NCI-H774 (cell line): ENCODE results near the gene HS3ST3A1.

ENCODE experiments used
- DNase-seq: peaks from one replicate; lab custom pipeline; 2025; lab: John Stamatoyannopoulos, UW

The HS3ST3A1 gene

GRCh38 chr17:13598353-13599167 is 3.2 kb downstream of the HS3ST3A1 start:
- no peak for DNase-seq

DNA sequence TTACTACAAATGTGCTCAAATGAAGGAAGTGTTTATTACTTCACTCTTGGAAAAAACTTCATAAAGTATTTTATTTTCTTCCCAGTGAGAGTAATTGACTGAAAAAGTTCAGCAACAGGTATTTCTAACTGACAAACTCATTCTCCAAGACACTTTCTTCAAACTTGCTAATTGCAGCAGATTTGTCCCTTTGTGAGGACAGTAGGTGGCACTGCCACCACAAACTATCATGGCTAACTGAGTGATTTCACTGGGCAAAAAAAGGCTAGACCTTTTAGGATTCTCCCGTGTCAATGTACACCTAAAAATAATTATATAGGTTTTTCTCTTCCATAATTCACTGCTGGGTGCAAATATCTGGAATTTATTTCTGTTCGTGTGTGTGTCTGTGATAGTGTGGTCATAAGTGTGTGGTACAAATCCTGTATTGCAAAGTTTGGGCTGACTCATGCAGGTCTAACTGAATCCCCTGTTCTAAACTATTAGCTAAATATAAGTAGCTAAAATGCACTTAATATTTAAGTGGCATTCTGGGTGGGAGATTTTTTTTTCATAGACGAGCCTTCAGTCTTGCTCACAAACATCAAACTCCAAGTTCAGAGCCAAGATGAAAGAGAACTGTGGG is 3.9 kb downstream of the HS3ST3A1 start:
- peak; percentile 7 for DNase-seq

GRCh38 chr17:13596241-13596923 is 5.3 kb downstream of the HS3ST3A1 start:
- DNase-seq, result no peak

DNA sequence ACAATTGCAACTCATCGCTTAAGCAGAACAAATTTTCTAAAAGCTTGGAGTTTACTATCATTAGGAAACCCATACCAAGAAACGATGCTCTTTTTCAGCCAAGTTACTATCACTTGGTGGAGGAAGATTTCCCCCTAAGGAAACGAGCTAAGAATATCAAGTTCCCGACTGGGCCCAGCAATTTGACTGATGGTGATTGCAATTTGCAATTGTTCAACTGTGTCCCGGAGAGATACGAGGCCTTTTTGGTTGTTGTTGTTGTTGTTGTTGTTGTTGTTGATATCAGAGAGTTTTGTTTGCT is 6.2 kb downstream of the HS3ST3A1 start:
- no peak for DNase-seq

DNA sequence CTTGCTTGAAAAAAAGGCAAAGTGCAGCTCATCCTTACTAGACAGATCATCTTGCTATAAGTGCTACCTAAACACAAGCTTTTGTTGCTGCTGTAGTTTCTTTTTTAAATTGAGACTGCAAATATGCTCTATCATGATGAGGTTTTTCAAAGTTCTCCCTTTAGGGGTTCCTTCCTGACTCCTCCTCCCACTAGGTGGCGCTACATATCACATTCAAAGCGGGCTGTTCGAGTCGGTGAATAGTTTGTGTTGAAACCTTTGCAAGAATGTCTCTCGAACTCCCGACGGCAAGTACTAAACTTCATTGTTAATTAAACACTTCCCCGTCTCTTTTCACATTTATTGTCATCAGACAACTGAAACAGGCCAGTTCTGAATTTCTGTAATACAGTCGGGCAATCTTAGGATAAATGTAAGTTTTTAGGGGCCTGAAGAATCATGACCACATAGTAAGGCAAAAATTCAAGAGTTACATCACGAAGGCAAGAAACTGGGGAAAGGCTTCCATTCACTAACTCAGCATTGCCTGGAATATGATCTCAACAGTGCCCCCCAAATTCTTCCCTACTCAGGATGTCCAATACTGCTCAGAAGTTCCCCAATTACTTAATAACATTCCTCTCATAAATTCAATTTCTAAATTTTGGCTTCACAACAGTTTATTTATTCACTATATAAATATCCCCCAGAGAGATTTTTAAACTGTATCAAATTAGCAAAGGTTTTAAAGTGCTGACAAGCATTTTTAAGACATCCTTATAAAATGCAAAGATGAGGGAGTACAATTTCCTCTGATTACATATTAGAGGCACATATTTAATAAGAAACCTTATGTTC is 6.7 kb downstream of the HS3ST3A1 start:
- DNase-seq, result peak; percentile 17

- DNase-seq, result no peak
Measured at GRCh38 chr17:13594310-13594709, 7.4 kb downstream of the HS3ST3A1 start.

GRCh38 chr17:13593757-13594156 is 8.0 kb downstream of the HS3ST3A1 start:
- DNase-seq, result no peak

DNA sequence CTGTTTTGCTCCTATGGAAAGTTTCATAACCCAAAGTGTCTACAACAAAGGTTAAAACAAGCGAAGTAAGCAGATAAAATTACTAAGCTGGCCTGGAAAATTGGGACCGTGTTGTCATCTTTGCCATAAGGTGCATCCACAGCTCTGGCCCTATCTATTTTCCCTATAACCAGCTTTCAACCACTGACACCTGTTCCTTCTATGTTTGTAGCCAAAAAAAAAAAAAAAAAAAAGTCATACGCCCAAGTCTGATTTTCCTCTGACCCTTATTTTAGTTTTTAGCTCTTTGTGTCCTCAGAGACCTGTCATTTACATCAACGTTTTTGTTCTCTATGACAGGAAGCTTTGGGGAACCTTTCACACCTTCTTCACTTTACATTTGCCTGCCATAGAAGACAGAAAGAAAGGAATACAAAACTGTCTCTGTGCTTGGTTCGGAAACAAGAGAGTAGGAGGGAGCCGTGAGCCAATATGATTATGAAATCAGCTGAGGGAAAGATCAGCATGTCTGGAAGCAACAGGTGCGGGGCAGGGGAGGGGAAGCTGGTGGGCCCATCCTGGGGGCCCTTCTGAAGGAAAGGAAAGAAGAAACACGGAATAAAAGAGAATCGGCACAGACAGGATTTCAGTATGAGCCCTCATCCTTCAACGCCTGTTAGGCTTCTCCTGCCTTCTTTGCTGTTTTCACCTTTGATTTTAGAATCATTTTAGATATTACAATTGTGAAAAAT is 8.5 kb downstream of the HS3ST3A1 start:
- DNase-seq, result no peak

GRCh38 chr17:13592427-13592826 is 9.3 kb downstream of the HS3ST3A1 start:
- no peak for DNase-seq

GRCh38 chr17:13590441-13590840 is 11.3 kb downstream of the HS3ST3A1 start:
- DNase-seq, result no peak

DNA sequence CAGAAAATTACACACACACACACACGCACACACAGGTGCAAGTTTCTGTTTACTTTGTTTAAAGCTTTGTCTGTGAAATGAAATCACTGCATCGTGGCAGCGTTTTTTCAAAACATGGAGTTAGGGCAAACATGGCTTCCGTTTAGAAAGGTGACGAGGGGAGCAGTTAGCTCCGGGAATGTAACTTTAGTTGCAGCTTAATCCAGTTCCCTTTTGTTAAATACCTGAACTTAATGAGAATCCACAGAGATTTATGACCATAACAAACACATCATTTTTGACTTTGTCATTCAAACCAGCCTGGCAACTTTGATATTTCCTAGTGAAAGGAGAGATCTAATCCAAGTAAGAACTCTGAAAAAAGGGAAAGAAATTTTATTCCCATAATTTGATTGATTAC is 12.1 kb downstream of the HS3ST3A1 start:
- no peak for DNase-seq

DNA sequence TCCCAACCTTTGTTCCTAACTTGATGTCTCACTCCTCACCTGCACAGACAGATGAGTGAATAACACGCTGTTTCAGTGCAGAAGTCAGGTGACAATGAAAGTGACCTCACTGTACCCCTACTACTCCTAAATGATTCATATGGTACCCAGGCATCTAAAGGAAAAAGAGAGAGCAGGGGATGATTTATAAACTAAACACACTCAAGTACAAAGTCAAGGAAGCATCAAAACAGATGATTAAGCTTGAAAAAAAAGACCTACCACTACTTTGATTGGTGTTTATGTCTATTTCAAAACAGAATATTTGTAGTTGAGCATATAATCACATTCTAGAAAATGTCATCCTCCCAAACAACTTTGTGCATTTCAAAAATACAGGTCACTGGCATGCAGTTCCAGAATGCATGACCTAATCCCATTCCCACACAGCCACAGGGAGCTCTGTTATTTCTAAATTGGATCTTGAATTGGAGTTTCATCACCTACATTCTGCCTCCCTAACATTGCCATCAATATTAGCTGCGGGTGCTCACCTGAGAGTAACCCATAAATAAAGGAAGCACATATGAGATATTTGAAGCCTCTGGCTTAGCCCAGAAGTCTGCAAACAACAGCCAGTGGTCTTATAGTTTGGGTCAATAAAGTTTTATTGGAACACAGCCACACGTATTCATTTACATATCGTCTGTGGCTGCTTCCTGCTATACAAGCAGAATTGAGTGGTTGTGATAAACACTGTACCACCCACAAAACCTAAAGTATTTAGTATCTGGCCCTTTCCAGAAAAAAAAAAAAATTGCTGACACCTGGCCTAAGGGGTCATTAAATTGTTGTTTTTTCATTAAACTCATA is 14.0 kb downstream of the HS3ST3A1 start:
- no peak for DNase-seq

DNA sequence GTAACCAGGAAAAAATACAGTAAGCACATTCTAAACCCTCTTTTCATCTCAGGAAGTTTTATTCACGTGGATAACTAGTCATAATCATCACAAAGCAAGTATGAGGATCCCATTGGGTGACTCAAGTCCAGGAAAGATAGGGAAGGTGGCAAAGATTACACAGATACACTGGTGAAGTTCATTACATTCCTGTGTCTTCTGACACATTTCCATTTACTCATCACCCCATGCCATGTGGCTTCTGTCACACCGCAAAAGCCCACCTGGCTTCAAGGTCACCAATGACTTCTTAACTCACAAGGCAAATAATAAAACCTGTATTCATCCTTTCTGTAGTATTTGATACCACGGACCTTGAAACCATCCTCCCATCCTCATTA is 17.0 kb downstream of the HS3ST3A1 start:
- DNase-seq, result no peak

- DNase-seq, result no peak
Measured at GRCh38 chr17:13583996-13584700, 17.6 kb downstream of the HS3ST3A1 start.

GRCh38 chr17:13582776-13583547 is 18.8 kb downstream of the HS3ST3A1 start:
- DNase-seq, result no peak

DNA sequence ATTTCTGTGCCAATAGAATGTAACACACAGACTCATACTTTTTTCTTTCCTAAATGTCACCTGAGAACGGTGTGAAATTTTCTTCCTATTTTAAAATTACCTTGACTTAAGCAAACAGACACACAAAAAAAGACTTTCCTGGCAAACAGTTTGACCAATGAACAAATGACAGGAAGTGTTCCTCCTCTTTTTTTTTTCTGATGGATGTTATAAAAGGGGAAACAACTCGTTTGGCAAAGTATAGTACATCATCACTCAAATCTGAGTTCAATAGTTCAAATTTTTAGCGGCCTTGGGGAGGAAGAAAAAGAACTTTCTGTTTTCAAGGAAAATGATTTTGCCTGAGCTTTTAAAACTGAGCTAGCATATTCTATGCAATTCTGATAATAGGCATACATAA is 19.8 kb downstream of the HS3ST3A1 start:
- DNase-seq, result no peak

GRCh38 chr17:13580790-13581189 is 20.9 kb downstream of the HS3ST3A1 start:
- DNase-seq, result no peak

DNA sequence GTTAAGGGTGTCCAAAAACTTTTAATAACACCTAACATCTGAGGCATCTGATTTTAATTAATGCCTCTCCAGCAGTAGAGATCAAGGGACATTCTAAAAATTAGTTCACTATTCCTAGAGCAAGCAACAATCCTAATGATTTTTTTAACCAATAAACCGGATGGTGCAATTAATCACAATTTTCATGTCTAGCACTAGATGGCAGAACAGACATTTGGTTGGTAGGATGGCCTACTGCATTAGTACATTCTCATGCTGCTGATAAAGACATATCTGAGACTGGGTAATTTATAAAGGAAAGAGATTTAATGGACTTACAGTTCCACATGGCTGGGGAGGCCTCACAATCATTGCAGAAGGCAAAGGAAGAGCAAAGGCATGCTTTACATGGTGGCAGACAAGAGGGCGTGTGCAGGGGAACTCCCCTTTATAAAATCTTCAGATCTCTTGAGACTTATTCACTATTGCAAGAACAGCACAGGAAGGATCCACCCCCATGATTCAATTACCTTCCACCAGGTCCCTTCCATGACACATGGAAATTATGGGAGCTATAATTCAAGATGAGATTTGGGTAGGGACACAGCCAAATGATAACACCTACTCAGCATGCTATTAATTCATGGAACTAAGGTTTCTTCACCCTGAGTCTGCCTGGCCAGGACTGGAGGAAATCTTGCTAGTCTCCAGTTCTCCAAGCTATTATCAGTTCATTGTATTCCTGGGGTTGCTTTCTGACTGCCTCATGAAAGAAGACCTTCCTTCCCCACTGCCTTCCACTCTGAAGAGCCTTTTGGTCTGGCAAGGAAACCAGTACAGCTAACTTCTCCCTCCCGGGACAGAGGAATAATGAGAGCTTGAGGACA is 24.8 kb downstream of the HS3ST3A1 start:
- DNase-seq, result no peak
